IMR-90 (cell line): Measurements from ENCODE around the gene SIK3. TPM values are rescaled to one million over a fixed set of nuclear protein-coding genes. Genes with fewer than 3 reads are reported as not detected.

Experiments
- ATAC-seq: fragments of 200-7000 bp; cut with Tn5 transposase; 2 replicates; pipeline ENCODE4 v1.9.1; 2020; ENCODE audit warnings: low read depth, mild to moderate bottlenecking, moderate library complexity
- BruUV-seq: library from RNA; stranded (reverse); fragments of 400-500 nt; replicated peaks from 2 replicates; lab custom pipeline; 2021; lab: Mats Ljungman, UMichigan
- CTCF ChIA-PET: fragments of 300-600 bp; formaldehyde crosslinking; extraction: SDS; loops from one replicate; lab custom pipeline; 2021; ENCODE audit warnings: antibody characterized with exemption; lab: Yijun Ruan, JAX
- POLR2A ChIA-PET: fragments of 300-600 bp; sonication (Branson Sonifier 250); formaldehyde crosslinking; loops from one replicate; lab custom pipeline; 2022; ENCODE audit warnings: antibody characterized with exemption; ENCODE audit not compliant: unreplicated experiment; lab: Charles Lee
- DNase-seq: peaks from one replicate; pipeline ENCODE4 v3.0.0; 2013
- H2AFZ ChIP-seq: replicated peaks from 2 replicates; pipeline ENCODE3; 2013; ENCODE audit warnings: low read length, mild to moderate bottlenecking; ENCODE audit not compliant: poor library complexity
- H2AK5ac ChIP-seq: 2 replicates; pipeline ENCODE4 v1.6.1; 2013; ENCODE audit warnings: low read depth, low read length, inconsistent platforms
- H2AK9ac ChIP-seq: replicated peaks from 2 replicates; pipeline ENCODE3; 2013; ENCODE audit warnings: mild to moderate bottlenecking, low read depth, low read length, moderate library complexity; ENCODE audit not compliant: poor library complexity
- H2BK120ac ChIP-seq: 2 replicates; pipeline ENCODE4 v1.6.1; 2013; ENCODE audit warnings: low read depth, low read length, inconsistent platforms
- H2BK15ac ChIP-seq: 3 replicates; pipeline ENCODE4 v1.6.1; 2013; ENCODE audit warnings: low read depth, low read length, inconsistent platforms
- H2BK20ac ChIP-seq: 2 replicates; pipeline ENCODE4 v1.6.1; 2013; ENCODE audit warnings: low read depth, mild to moderate bottlenecking, inconsistent platforms, low read length, moderate library complexity
- H2BK5ac ChIP-seq: 2 replicates; pipeline ENCODE4 v1.6.1; 2013; ENCODE audit warnings: mild to moderate bottlenecking, low read depth, low read length, inconsistent platforms; ENCODE audit not compliant: poor library complexity, severe bottlenecking
- H3K14ac ChIP-seq: replicated peaks from 2 replicates; pipeline ENCODE4 v1.6.1; 2013; ENCODE audit warnings: low read depth, low read length, inconsistent platforms
- H3K18ac ChIP-seq: 2 replicates; pipeline ENCODE4 v1.6.1; 2013; ENCODE audit warnings: low read depth, low read length, control low read depth
- H3K23ac ChIP-seq: 2 replicates; pipeline ENCODE4 v1.6.1; 2013; ENCODE audit warnings: low read depth, low read length, inconsistent platforms
- H3K27ac ChIP-seq: 2 replicates; pipeline ENCODE4 v1.5.1; 2013; ENCODE audit warnings: mild to moderate bottlenecking, control low read depth, low read length; ENCODE audit not compliant: insufficient read depth
- H3K27me3 ChIP-seq: 2 replicates; pipeline ENCODE4 v1.6.1; 2013; ENCODE audit warnings: low read length; ENCODE audit not compliant: control insufficient read depth, insufficient read depth
- H3K36me3 ChIP-seq: 2 replicates; pipeline ENCODE4 v1.6.1; 2013; ENCODE audit warnings: low read length, mixed read lengths; ENCODE audit not compliant: control insufficient read depth, insufficient read depth
- H3K4ac ChIP-seq: 2 replicates; pipeline ENCODE4 v1.6.1; 2013; ENCODE audit warnings: low read depth, low read length, inconsistent platforms
- H3K4me1 ChIP-seq: 2 replicates; pipeline ENCODE4 v1.6.1; 2013; ENCODE audit warnings: low read length, mixed read lengths; ENCODE audit not compliant: control insufficient read depth, insufficient read depth
- H3K4me2 ChIP-seq: 2 replicates; pipeline ENCODE4 v1.6.1; 2013; ENCODE audit warnings: low read depth, mild to moderate bottlenecking, control low read depth, low read length, moderate library complexity
- H3K4me3 ChIP-seq: 2 replicates; pipeline ENCODE4 v1.5.1; 2013; ENCODE audit warnings: low read depth, mild to moderate bottlenecking, control low read depth, low read length, moderate library complexity; ENCODE audit not compliant: insufficient read depth
- H3K56ac ChIP-seq: 2 replicates; pipeline ENCODE4 v1.6.1; 2013; ENCODE audit warnings: low read length, inconsistent platforms; ENCODE audit not compliant: insufficient read depth; ENCODE audit errors: extremely low read depth
- H3K79me1 ChIP-seq, 2 experiments: 2 replicates each; pipeline ENCODE4 v1.6.1; 2013; ENCODE audit warnings: low read length in 2 of 2, inconsistent platforms in 1 of 2, low read depth in 1 of 2
- H3K9ac ChIP-seq: 2 replicates; pipeline ENCODE4 v1.6.1; 2013; ENCODE audit warnings: low read depth, low read length, control low read depth
- H3K9me1 ChIP-seq: 2 replicates; pipeline ENCODE4 v1.6.1; 2013; ENCODE audit warnings: low read length, inconsistent platforms; ENCODE audit not compliant: insufficient read depth
- H3K9me3 ChIP-seq: 2 replicates; pipeline ENCODE4 v1.6.1; 2013; ENCODE audit warnings: low read length; ENCODE audit not compliant: control insufficient read depth, insufficient read depth
- H4K20me1 ChIP-seq: 2 replicates; pipeline ENCODE4 v1.6.1; 2013; ENCODE audit warnings: low read length, inconsistent platforms; ENCODE audit not compliant: insufficient read depth
- H4K5ac ChIP-seq: 2 replicates; pipeline ENCODE4 v1.6.1; 2013; ENCODE audit warnings: mild to moderate bottlenecking, low read depth, low read length, control low read depth
- H4K8ac ChIP-seq, 2 experiments: 2 replicates each; pipeline ENCODE4 v1.6.1; 2013; ENCODE audit warnings: low read depth in 2 of 2, low read length in 2 of 2, control low read depth in 1 of 2, inconsistent platforms in 1 of 2
- H4K91ac ChIP-seq: 2 replicates; pipeline ENCODE4 v1.6.1; 2013; ENCODE audit warnings: low read depth, low read length, inconsistent platforms; ENCODE audit not compliant: insufficient read depth
- BHLHE40 ChIP-seq: fragments of 150-350 bp; IDR thresholded peaks from 2 replicates; pipeline ENCODE4 v1.6.1; 2016; ENCODE audit warnings: mild to moderate bottlenecking, low read depth, low read length
- CEBPB ChIP-seq: IDR thresholded peaks from 2 replicates; pipeline ENCODE4 v1.6.1; 2012; ENCODE audit warnings: low read depth, low read length, improper control_type of control experiment
- CHD1 ChIP-seq: IDR thresholded peaks from 2 replicates; pipeline ENCODE4 v1.6.1; 2012; ENCODE audit warnings: low read depth, low read length, improper control_type of control experiment
- ELK1 ChIP-seq: fragments of 150-350 bp; IDR thresholded peaks from 2 replicates; pipeline ENCODE4 v1.6.1; 2016; ENCODE audit warnings: low read depth, mild to moderate bottlenecking, low read length, moderate library complexity, borderline replicate concordance
- FOS ChIP-seq: fragments of 150-350 bp; IDR thresholded peaks from 2 replicates; pipeline ENCODE4 v1.6.1; 2016; ENCODE audit warnings: low read depth, low read length
- MAFK ChIP-seq: IDR thresholded peaks from 2 replicates; pipeline ENCODE4 v1.6.1; 2012; ENCODE audit warnings: low read depth, low read length, improper control_type of control experiment
- MXI1 ChIP-seq: IDR thresholded peaks from 2 replicates; pipeline ENCODE4 v1.6.1; 2012; ENCODE audit warnings: low read depth, mild to moderate bottlenecking, low read length, moderate library complexity, borderline replicate concordance
- POLR2A ChIP-seq: IDR thresholded peaks from 2 replicates; pipeline ENCODE4 v1.6.1; 2012; ENCODE audit warnings: mild to moderate bottlenecking, low read depth, low read length
- SMC3 ChIP-seq: fragments of 150-350 bp; IDR thresholded peaks from 2 replicates; pipeline ENCODE4 v1.6.1; 2016; ENCODE audit warnings: low read depth, mild to moderate bottlenecking, antibody characterized with exemption, low read length, moderate library complexity
- WGBS, 2 experiments: methylation state at CpG; one replicate each; pipeline versions ENCODE4 v1.1.5 to v1.1.7; 2013; ENCODE audit warnings: missing lambda C conversion rate in 2 of 2; ENCODE audit not compliant: insufficient read length in 1 of 2; ENCODE audit errors: extremely low coverage in 2 of 2; 5-methylcytosine and 5-hydroxymethylcytosine counted together
- dilution Hi-C: fragments of 300-500 bp; cut with HindIII; formaldehyde crosslinking; loops from one replicate; pipeline ENCODE4 v1.14.3; 2018; ENCODE audit warnings: low sequenced_read_pairs; ENCODE audit not compliant: unreplicated experiment
- in situ Hi-C: fragments of 300-500 bp; cut with MboI; formaldehyde crosslinking; loops from 3 replicates; pipeline ENCODE4 v1.14.3; 2019; ENCODE audit warnings: low sequenced_read_pairs, inconsistent platforms, mixed read lengths
- intact Hi-C: fragments of 100-400 bp; cut with micrococcal nuclease; formaldehyde crosslinking; loops from 2 replicates; pipeline ENCODE4 v1.10.0; 2022
- polyA plus RNA-seq, 3 experiments: library from polyadenylated mRNA; depleted of rRNA; stranded (reverse); fragments of >200 nt; gene quantifications; 2 replicates each; pipeline ENCODE4 v1.2.3, GENCODE V29; 2012; ENCODE audit warnings: low replicate concordance in 1 of 3
- total RNA-seq: library from RNA; depleted of rRNA; stranded (reverse); fragments of >200 nt; gene quantifications from 2 replicates; pipeline ENCODE4 v1.2.3, GENCODE V29; 2012
- TF ChIP-seq, protein P1 (sequence below): conservative IDR thresholded peaks from 2 replicates; pipeline ENCODE4 v1.5.1; 2012; ENCODE audit warnings: mild to moderate bottlenecking, low read depth, low read length, improper control_type of control experiment
- TF ChIP-seq, protein P2 (sequence below): fragments of 150-350 bp; IDR thresholded peaks from 2 replicates; pipeline ENCODE4 v1.6.1; 2017; ENCODE audit warnings: mild to moderate bottlenecking, antibody characterized with exemption, low read length, low read depth

SIK3 gene
- total and polyA plus RNA-seq, 2 of the 4 experiments (the other 2 are of a cell fraction): 8.2 to 9.1 TPM

DNA sequence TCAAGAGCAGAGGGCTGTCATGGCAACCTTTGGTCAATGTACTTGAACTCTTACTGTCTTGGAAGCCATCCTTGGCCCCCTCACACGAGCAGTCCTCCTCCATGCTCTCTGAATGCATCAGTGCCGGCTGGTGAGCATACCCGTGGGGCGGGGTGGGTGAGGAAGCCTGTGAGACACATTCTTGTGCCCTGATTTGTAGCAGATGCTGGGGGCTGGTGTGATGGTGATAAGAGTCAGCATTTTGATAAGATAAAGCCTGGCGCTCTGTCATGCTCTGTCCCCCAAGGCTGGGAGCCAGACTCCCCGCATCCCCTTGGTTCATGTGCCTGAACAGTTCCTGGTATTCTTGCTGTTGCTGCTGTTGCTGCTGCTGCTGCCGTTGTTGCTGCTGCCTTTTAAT is 240.3 kb downstream of the SIK3 start:
- H4K20me1 ChIP-seq: peaks cover 12% of the 10 kb centered on the region
- ChIA-PET POLR2A (no interaction called here), CTCF (interaction anchor here (1.1 kb wide), 1 partner anchor 22 kb away, joined by 4 read pairs; no protein-coding TSS in a partner anchor)
- no peak overlapping the region for H2AK9ac ChIP-seq
- H3K4me3 ChIP-seq: no peak overlapping the region
- H4K8ac ChIP-seq: no peak overlapping the region
- H3K56ac ChIP-seq: no peak overlapping the region
- H3K9ac ChIP-seq: no peak overlapping the region
- H3K23ac ChIP-seq: no peak overlapping the region
- peak overlapping the region; percentile 31; the same call in 1 of the 2 replicates for H3K4ac ChIP-seq
- no peak overlapping the region for H2BK20ac ChIP-seq
- ATAC-seq: no peak
- H2AFZ ChIP-seq: no peak overlapping the region
- no peak overlapping the region for H3K4me2 ChIP-seq
- no TSS peak for BruUV-seq
- H3K9me3 ChIP-seq: no peaks in the 10 kb centered on the region
- peak overlapping the region; percentile 27; the same call in 1 of the 2 replicates for H4K5ac ChIP-seq
- H2AK5ac ChIP-seq: peak overlapping the region; percentile 27; the same call in 1 of the 2 replicates
- no peak overlapping the region for H3K14ac ChIP-seq
- dilution Hi-C loops: no loop called here
- peaks cover 24% of the 10 kb centered on the region for H3K9me1 ChIP-seq
- H4K91ac ChIP-seq: no peak overlapping the region
- WGBS, 2 experiments: 77% methylated on average over 3 of the region's 7 CpGs; no CpG with 5 or more reads in 1 of the 2 experiments
- in situ Hi-C loops: no loop called here
- H3K27me3 ChIP-seq: no peaks in the 10 kb centered on the region
- H3K36me3 ChIP-seq: peaks cover 30% of the 10 kb centered on the region
- H3K18ac ChIP-seq: no peak overlapping the region
- no peak overlapping the region for H2BK5ac ChIP-seq
- intact Hi-C loops: loop anchor here (10.0 kb wide), 1 partner anchor 367 kb away; no protein-coding TSS in a partner anchor
- peaks cover 21% of the 10 kb centered on the region for H3K4me1 ChIP-seq
- no peak overlapping the region for H2BK120ac ChIP-seq
- peaks cover 0 to 14% of the 10 kb centered on the region in 2 experiments; a peak in 2 of 4 replicates for H3K79me1 ChIP-seq
- H3K27ac ChIP-seq: no peak overlapping the region
- DNase-seq: no peak
- H2BK15ac ChIP-seq: no peak overlapping the region
- TF ChIP-seq SMC3 (no peak), BHLHE40 (no peak), ELK1 (no peak), CEBPB (no peak), CHD1 (no peak), MXI1 (no peak), POLR2A (no peak), MAFK (no peak), FOS (no peak)
- TF ChIP-seq, protein P1, sequence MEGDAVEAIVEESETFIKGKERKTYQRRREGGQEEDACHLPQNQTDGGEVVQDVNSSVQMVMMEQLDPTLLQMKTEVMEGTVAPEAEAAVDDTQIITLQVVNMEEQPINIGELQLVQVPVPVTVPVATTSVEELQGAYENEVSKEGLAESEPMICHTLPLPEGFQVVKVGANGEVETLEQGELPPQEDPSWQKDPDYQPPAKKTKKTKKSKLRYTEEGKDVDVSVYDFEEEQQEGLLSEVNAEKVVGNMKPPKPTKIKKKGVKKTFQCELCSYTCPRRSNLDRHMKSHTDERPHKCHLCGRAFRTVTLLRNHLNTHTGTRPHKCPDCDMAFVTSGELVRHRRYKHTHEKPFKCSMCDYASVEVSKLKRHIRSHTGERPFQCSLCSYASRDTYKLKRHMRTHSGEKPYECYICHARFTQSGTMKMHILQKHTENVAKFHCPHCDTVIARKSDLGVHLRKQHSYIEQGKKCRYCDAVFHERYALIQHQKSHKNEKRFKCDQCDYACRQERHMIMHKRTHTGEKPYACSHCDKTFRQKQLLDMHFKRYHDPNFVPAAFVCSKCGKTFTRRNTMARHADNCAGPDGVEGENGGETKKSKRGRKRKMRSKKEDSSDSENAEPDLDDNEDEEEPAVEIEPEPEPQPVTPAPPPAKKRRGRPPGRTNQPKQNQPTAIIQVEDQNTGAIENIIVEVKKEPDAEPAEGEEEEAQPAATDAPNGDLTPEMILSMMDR: no peak
- TF ChIP-seq, protein P2, sequence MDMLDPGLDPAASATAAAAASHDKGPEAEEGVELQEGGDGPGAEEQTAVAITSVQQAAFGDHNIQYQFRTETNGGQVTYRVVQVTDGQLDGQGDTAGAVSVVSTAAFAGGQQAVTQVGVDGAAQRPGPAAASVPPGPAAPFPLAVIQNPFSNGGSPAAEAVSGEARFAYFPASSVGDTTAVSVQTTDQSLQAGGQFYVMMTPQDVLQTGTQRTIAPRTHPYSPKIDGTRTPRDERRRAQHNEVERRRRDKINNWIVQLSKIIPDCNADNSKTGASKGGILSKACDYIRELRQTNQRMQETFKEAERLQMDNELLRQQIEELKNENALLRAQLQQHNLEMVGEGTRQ: no peak
